ENCODE results near the gene SDHAF2. TPM values are rescaled to one million over a fixed set of nuclear protein-coding genes. Genes with fewer than 3 reads are reported as not detected.

The SDHAF2 gene
- total and polyA plus RNA-seq, 2 of the 13 experiments (the other 11 are each of a cell fraction or from before 2014, with no cell fraction given) = 44.2 to 70.4 TPM

GRCh38 chr11:61477727-61478148 is 47.8 kb downstream of the SDHAF2 start (continued):
- TF ChIP-seq ZHX2 (IDR thresholded peaks at IDR 0.05; ENCODE audit: low read depth) (no peak), ZHX2 (CRISPR knock-in tag; IDR thresholded peaks at IDR 0.05; ENCODE audit: borderline replicate concordance) (no peak), MEIS1 (CRISPR knock-in tag; IDR thresholded peaks at IDR 0.05; ENCODE audit: borderline replicate concordance) (no peak), GTF3A (CRISPR knock-in tag; conservative IDR thresholded peaks at IDR 0.05) (no peak), THAP8 (CRISPR knock-in tag; IDR thresholded peaks at IDR 0.05; ENCODE audit: borderline replicate concordance) (no peak), JDP2 (CRISPR knock-in tag; IDR thresholded peaks at IDR 0.05; ENCODE audit: borderline replicate concordance) (no peak), ZBTB33 (CRISPR knock-in tag; IDR thresholded peaks at IDR 0.05) (no peak), ZNF124 (CRISPR knock-in tag; IDR thresholded peaks at IDR 0.05) (no peak), NFE2L1 (CRISPR knock-in tag; IDR thresholded peaks at IDR 0.05; ENCODE audit: borderline replicate concordance) (no peak), ZNF24 (IDR thresholded peaks at IDR 0.05) (no peak), KMT2A (CRISPR knock-in tag; IDR thresholded peaks at IDR 0.05) (no peak), DNMT1 (CRISPR knock-in tag; IDR thresholded peaks at IDR 0.05) (no peak), CBX5 (CRISPR knock-in tag; IDR thresholded peaks at IDR 0.05; ENCODE audit: borderline replicate concordance) (no peak), ZNF891 (CRISPR knock-in tag; IDR thresholded peaks at IDR 0.05) (0 out of 2 replicates have a peak, but pooled peaks have one; percentile 31), SIX1 (CRISPR knock-in tag; IDR thresholded peaks at IDR 0.05; ENCODE audit: borderline replicate concordance) (no peak), HDAC2 (CRISPR knock-in tag; IDR thresholded peaks at IDR 0.05) (no peak), KLF16 (CRISPR knock-in tag; IDR thresholded peaks at IDR 0.05) (no peak), SMC3 (IDR thresholded peaks at IDR 0.05; ENCODE audit: low read length) (peak; percentile 49), ZNF224 (CRISPR knock-in tag; IDR thresholded peaks at IDR 0.05) (peak; percentile 77; the same call in 1 of the 2 replicates), ARHGAP35 (CRISPR knock-in tag; IDR thresholded peaks at IDR 0.05; ENCODE audit: borderline replicate concordance) (no peak), ZNF644 (CRISPR knock-in tag; IDR thresholded peaks at IDR 0.05; ENCODE audit: low read depth) (no peak), RXRA (CRISPR knock-in tag; IDR thresholded peaks at IDR 0.05) (no peak), PPARG (CRISPR knock-in tag; conservative IDR thresholded peaks at IDR 0.05) (no peak)
